ENCODE results near the gene ZCCHC18. TPM values are rescaled to one million over a fixed set of nuclear protein-coding genes. Genes with fewer than 3 reads are reported as not detected.
"Not testable (repeated sequence)": the region's sequence is repeated elsewhere in the genome, so short reads cannot be mapped to it uniquely, and the experiment has no call there.

The ZCCHC18 gene
- total RNA-seq, 4 donors from 2014 or later: 0.42 TPM; not detected in 3

DNA sequence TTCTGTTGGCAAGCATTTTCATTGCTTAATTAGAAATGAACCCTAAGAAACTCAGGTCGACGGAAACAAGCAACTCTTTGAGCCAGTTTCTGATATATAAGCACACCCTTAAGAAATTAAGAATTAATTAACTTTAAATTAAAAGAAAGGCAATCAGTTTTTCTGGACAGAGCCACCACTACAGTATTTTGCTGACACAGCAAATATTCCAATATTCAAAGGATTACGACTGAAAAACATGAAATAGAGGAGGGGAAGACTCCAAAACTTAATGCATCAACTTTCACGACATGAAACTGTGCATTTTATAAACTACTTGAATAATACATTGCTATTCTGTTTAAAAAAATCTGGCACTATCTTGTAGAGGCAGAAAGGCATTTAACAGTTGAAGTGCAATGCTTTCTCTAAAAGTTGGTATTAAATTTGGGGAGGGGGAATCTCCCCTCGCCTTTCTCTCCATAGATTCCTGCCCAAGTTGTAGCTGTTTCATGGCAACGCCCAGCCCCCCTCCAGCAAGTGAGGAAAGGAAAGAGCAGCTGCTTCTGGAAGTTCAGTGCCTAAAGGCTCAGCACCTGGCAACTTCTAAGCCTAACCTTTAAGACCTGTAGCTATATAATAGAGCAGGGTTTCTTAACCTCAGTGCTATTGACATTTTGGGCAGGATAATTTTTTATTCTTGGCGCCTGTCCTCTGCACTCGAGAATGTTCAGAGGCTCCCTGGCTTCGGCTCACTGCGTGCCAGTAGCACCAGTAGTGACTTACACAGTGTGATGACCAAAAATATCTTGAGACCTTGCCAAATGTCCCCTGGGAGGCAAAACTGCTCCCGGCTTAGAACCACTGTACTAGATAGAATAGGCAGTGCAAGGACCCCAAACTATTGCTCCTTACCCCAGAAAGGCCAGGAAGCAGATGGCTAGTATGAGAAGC is 6.7 kb upstream of the ZCCHC18 start:
- no peaks in the 10 kb centered on the region for H3K4me1 ChIP-seq
- H3K9me3 ChIP-seq: no peaks in the 10 kb centered on the region
- H3K36me3 ChIP-seq: no peaks in the 10 kb centered on the region
- no peak for TF ChIP-seq POLR2A (IDR thresholded peaks at IDR 0.05)
- TF ChIP-seq, protein P1, sequence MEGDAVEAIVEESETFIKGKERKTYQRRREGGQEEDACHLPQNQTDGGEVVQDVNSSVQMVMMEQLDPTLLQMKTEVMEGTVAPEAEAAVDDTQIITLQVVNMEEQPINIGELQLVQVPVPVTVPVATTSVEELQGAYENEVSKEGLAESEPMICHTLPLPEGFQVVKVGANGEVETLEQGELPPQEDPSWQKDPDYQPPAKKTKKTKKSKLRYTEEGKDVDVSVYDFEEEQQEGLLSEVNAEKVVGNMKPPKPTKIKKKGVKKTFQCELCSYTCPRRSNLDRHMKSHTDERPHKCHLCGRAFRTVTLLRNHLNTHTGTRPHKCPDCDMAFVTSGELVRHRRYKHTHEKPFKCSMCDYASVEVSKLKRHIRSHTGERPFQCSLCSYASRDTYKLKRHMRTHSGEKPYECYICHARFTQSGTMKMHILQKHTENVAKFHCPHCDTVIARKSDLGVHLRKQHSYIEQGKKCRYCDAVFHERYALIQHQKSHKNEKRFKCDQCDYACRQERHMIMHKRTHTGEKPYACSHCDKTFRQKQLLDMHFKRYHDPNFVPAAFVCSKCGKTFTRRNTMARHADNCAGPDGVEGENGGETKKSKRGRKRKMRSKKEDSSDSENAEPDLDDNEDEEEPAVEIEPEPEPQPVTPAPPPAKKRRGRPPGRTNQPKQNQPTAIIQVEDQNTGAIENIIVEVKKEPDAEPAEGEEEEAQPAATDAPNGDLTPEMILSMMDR (IDR thresholded peaks at IDR 0.05): no peak
- TF ChIP-seq EP300 (IDR thresholded peaks at IDR 0.05): no peak
- TF ChIP-seq POLR2AphosphoS5 (IDR thresholded peaks at IDR 0.05): no peak
- H3K27ac ChIP-seq: no peak overlapping the region
- DNase-seq (ENCODE audit: low spot score in 2 of 2): no peak
- 55% methylated on average over 11 of the region's 11 CpGs for WGBS
- no peak overlapping the region for H3K4me3 ChIP-seq
- no peaks in the 10 kb centered on the region for H3K27me3 ChIP-seq

DNA sequence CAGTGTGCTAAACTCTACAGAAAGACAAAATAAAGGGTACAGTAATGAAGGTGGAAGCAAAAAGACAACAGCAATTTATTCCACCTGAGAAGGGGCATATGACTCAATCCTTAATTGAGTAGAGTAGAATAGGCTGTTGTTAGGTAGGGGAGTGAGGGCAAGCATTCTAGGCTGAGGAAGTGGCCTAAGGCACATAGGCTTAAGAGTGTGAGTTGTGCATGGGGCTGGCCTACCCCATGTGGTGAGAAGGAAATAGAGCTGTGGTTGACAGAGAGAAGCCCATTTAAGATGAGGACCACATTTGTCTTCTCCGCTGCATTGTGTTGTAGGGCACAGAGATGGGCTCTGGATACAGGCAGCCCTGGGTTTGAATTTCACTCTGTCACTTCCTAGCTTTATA is 3.4 kb upstream of the ZCCHC18 start:
- H3K9me3 ChIP-seq: no peaks in the 10 kb centered on the region
- H3K4me1 ChIP-seq: peaks cover 7% of the 10 kb centered on the region
- H3K4me3 ChIP-seq: no peak overlapping the region
- H3K27me3 ChIP-seq: no peaks in the 10 kb centered on the region
- H3K36me3 ChIP-seq: no peaks in the 10 kb centered on the region
- no peak overlapping the region for H3K27ac ChIP-seq
- TF ChIP-seq EP300 (IDR thresholded peaks at IDR 0.05): no peak
- TF ChIP-seq POLR2A (IDR thresholded peaks at IDR 0.05): no peak
- TF ChIP-seq POLR2AphosphoS5 (IDR thresholded peaks at IDR 0.05): no peak
- TF ChIP-seq, protein P1 (IDR thresholded peaks at IDR 0.05): no peak
- 83% methylated on average over 1 of the region's 1 CpG for WGBS
- no peak for DNase-seq (ENCODE audit: low spot score in 2 of 2)

DNA sequence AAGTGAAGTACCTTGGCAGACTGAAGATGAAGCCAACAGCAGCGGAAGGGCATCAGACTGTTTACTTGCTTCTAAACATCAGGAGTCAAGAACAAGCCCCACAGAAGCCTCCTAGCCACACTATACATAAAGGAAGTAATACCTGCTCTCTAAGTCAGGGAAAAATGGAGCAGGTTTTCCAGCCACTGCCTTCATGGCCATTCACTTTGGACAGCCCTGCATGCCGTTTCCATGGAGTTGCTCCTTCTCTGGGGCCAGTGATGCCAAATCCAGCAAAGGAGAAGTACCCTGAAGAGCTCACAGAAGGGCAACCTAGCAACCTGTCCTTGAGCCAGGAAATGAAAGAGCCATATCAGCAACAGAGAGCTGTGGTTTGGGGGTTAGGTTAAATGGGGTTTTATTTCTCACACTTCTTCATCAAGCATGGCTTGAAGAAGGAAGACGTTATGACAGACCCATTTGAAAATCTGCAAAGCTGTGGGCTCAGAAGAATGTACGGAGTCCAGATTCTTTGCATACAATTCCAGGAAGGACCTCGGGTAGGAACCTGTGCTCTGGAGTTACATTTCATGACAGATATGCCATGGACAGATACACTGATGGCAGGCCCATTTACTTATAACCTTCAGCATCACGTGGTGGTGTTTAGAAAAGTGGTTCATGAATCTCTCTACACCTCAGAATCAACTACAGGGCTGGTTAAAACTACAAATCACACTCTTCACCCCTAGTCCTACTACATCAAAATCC is 1.7 kb upstream of the ZCCHC18 start:
- H3K27me3 ChIP-seq; H3K4me1 ChIP-seq; H3K27ac ChIP-seq; H3K9me3 ChIP-seq; DNase-seq (ENCODE audit: low spot score in 2 of 2); H3K4me3 ChIP-seq; H3K36me3 ChIP-seq: not testable (repeated sequence)
- WGBS: 60% methylated on average over 6 of the region's 6 CpGs

DNA sequence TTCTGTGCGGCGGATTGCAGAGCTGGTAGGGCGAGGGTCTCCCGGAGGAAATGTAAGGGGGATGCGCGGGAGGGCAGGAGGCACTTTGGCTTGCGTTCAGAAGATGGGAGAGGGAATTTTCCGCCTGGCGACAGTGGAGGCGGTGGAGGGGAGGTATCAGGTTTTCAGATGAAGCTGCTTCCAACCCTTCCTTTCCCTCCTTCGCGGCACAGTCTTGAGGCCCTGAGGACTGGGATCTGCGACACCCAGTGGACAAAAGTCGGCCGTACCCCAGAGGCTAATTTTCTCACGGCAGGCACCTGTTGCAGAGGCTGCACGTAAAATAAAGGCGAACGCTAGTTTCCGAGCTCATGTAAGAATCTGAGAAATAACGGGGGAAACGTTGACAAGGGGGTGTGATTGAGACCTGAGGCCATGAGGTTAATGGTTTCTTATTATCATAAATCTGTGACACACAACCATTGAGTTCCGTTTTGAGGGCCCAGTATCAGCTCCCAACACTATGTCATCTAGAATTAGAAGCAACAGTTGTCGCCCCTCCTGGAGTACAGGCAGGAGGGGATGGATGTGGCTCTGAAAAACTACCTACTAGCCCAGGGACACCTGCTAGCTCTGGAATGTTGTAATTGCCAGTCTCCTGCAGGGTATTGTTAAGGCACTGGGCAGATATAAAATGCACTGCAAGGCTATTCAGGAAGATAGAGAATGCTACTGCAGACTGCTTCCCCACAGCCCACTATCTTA is 1.1 kb downstream of the ZCCHC18 start:
- no peak for TF ChIP-seq POLR2A (IDR thresholded peaks at IDR 0.05)
- TF ChIP-seq, protein P1 (IDR thresholded peaks at IDR 0.05): peak in 1 of 2 donors; percentile 33
- peaks cover 7% of the 10 kb centered on the region for H3K4me1 ChIP-seq
- no peaks in the 10 kb centered on the region for H3K36me3 ChIP-seq
- H3K27ac ChIP-seq: no peak overlapping the region
- no peaks in the 10 kb centered on the region for H3K9me3 ChIP-seq
- peak overlapping the region; percentile 55 for H3K4me3 ChIP-seq
- WGBS: 25% methylated on average over 24 of the region's 24 CpGs
- no peaks in the 10 kb centered on the region for H3K27me3 ChIP-seq
- no peak for DNase-seq (ENCODE audit: low spot score in 2 of 2)

DNA sequence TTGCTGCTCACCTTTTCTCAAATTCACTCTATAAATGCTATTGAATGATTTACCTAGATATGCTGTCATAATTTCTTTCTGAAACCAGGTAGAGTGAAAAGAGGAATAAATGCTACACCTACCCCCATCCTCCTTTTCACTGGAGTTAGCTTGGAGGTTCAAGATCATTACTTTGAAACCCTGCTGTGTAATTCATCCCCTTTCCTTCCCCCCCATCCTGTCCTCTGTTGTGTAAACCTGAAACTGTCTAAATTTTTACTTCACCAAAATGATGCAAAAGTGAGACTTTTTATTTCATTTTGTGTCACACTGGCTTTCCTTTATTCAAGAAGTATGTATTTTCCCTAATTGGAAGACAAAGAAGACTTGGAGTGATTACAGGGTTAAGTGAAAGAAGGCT is 5.4 kb downstream of the ZCCHC18 start:
- no peak overlapping the region for H3K27ac ChIP-seq
- DNase-seq (ENCODE audit: low spot score in 2 of 2): no peak
- no peaks in the 10 kb centered on the region for H3K9me3 ChIP-seq
- no peaks in the 10 kb centered on the region for H3K36me3 ChIP-seq
- H3K4me3 ChIP-seq: no peak overlapping the region
- no peaks in the 10 kb centered on the region for H3K27me3 ChIP-seq
- TF ChIP-seq EP300 (IDR thresholded peaks at IDR 0.05) (no peak), POLR2A (IDR thresholded peaks at IDR 0.05) (no peak), POLR2AphosphoS5 (IDR thresholded peaks at IDR 0.05) (no peak)
- TF ChIP-seq, protein P1 (IDR thresholded peaks at IDR 0.05): no peak
- H3K4me1 ChIP-seq: peaks cover 7% of the 10 kb centered on the region

Measured in suprapubic skin (tissue), 4 donors.